Dermis microvascular lymphatic vessel endothelial cell (primary cell): ENCODE measurements around the gene MRPL43. TPM values are rescaled to one million over a fixed set of nuclear protein-coding genes. Genes with fewer than 3 reads are reported as not detected.
"Not testable (repeated sequence)": the region's sequence is repeated elsewhere in the genome, so short reads cannot be mapped to it uniquely, and the experiment has no call there.

Source experiments
- DNase-seq, 2 donors: peaks; one replicate each; pipeline versions ENCODE4 v3.0.0 to v3.0.0-alpha.2; 2010; ENCODE audit warnings: low read depth in 2 of 2
- total RNA-seq: library from RNA; depleted of rRNA; stranded (reverse); fragments of >200 nt; gene quantifications from 2 replicates; pipeline ENCODE4 v1.2.1, GENCODE V29; 2014

The MRPL43 gene
- total RNA-seq, 1 donor from 2014 or later: 51.2 TPM

- no peak for DNase-seq
Measured at GRCh38 chr10:100983868-100984671, 3.2 kb downstream of the MRPL43 start.

GRCh38 chr10:100982916-100983830 lies 4.1 kb downstream of the MRPL43 start:
- DNase-seq: no peak

DNA sequence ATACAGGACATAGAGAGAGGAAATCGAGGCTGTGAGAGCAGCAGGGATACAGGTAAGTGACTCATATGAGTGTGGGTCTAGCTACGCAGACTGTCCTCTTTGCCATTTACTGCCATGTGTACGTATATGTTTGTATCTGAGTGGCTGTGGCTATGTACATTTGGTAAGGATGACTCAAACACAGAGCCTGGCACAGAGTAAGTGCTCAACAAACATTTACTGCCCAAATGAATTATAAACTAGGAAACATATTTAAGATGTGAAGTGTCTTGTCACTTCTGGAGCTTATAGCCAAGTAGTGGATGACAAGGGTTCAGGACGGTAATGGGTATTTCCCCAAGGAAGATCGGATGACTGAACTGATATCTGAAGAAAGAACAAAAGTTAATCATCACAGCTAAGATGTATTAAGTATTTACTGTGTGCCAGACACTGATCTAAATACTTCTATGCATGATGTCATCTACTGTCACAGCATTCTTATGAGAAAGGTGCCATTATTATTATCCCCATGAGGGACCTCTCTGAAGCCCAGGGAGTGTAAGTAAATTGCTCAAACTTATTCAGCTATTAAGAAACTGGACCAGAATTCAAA lies 6.0 kb downstream of the MRPL43 start:
- no peak for DNase-seq

GRCh38 chr10:100980711-100981110 lies 6.6 kb downstream of the MRPL43 start:
- no peak for DNase-seq

- no peak for DNase-seq
Measured at GRCh38 chr10:100980311-100980710, 7.0 kb downstream of the MRPL43 start.

DNA sequence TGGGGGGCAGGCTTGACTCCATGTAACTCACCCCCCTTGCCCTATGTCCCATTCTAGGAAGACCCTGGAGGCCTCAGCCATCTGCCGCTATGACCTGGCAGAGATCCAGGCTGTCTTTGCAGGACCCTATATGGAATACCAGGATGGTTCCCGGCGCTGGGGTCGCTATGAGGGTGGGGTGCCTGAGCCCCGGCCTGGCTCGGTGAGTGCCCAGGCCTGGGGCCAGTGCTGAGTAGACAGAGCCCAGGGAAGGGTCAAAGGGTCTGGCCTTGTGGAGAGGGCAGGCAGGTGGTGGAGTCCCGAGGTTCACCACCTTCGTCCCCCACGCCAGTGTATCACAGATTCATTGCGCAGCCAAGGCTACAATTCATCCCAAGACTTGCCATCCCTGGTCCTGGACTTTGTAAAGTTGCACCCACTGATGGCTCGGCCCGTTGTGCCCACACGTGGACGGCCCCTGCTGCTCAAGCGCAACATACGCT lies 7.5 kb downstream of the MRPL43 start:
- no peak for DNase-seq

DNA sequence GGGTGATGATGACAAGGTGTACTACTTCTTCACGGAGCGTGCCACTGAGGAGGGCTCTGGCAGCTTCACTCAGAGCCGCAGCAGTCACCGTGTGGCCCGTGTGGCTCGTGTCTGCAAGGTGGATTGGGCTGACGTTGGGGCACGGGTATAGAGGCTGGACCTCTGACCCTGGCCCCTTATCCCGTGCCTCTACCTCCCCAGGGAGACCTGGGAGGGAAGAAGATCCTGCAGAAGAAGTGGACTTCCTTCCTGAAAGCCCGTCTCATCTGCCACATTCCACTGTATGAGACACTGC lies 8.4 kb downstream of the MRPL43 start:
- DNase-seq: no peak

DNA sequence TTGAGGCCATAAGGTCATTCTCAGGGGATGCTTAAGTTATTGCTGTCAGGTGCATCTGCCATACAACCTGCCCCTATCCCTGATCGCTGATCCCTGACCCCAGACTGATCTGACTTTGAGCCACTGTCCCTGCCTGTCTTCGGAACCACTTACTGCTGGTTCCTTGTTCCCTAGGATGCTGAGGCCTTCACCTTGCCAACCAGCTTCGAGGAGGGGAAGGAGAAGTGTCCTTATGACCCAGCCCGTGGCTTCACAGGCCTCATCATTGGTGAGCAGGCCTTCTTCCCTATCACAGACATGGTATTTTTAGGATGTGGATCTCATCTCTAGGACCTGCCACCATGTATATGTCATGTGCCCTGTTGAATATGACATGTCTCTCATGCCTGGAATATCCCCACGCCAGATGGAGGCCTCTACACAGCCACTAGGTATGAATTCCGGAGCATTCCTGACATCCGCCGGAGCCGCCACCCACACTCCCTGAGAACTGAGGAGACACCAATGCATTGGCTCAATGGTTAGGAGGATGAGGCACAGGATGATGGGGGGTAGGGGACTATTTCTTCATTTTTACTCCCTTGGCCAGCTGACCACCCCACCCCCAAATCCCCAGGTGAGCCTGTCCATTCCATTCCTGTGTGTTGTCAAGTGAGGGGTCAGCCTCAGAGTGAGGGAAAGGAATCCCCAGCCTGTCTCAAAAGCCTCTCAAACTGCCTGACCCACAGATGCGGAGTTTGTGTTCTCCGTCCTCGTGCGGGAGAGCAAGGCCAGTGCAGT lies 9.0 kb downstream of the MRPL43 start:
- no peak for DNase-seq

- no peak for DNase-seq
Measured at GRCh38 chr10:100977436-100977835, 9.9 kb downstream of the MRPL43 start.

DNA sequence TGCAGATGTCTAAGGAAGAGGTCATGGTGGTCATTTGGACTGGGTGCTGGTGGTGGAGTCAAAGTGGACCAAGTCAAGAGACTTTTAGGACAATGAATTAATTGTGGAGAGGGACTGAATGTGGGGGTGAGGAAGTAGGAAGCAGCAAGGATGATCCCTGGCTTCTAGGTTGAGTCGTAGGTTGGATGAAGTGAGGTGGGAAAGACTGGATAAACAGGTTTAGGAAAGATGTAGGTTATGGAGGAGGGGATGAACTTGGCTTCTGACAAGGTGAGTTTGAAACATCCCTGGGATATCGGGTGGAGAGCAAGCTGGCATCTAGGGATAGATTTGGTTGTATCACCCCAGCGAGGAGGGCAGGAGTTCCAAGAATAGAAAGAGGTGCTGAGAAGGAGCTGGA lies 10.4 kb downstream of the MRPL43 start:
- no peak for DNase-seq

GRCh38 chr10:100975397-100975796 lies 11.9 kb downstream of the MRPL43 start:
- DNase-seq: not testable (repeated sequence)

- no peak for DNase-seq
Measured at GRCh38 chr10:100972904-100973535, 14.3 kb downstream of the MRPL43 start.

- DNase-seq: no peak
Measured at GRCh38 chr10:100972115-100972903, 15.0 kb downstream of the MRPL43 start.

DNA sequence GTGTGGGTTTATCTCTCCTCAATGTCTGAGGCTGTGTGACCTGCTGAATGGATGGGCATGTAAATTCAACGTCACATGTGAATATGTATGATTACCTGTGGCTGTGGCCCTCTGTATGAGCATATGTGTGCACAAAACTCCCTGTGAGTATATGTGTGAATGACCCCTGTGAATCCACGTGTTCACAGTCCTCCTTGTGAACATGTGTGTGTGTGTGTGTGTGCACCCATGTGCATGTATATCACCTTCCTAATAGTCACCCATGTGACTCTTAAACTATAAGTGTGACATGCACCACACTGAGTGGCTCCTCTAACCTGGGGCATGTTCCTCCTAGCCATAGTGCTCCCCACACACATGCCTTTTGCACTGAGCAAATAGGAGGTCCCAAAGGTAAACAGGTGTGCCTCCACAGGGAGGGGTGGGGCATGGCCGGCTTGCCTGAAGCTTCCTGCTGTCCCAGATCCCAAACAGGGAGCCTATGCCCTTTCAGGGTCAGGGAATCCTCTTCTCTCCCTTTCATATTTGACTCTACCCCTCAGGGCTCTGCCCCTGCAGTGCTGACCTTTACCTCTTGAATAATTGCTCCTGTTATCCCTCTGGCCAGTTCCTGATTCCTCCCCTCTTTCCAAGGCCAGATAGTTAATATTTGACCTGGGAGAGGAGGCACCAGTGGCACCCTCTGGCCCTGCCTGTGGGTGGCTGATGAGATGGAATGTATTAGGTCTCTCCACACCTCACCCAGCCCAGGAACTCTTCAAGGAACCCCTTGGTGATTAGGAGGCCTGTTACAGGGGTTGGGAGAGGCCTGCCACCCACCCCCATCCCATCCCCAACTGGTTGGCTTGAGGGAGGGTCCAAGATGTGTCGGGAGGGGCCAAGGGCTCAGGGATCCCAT lies 16.1 kb downstream of the MRPL43 start:
- DNase-seq: no peak

DNA sequence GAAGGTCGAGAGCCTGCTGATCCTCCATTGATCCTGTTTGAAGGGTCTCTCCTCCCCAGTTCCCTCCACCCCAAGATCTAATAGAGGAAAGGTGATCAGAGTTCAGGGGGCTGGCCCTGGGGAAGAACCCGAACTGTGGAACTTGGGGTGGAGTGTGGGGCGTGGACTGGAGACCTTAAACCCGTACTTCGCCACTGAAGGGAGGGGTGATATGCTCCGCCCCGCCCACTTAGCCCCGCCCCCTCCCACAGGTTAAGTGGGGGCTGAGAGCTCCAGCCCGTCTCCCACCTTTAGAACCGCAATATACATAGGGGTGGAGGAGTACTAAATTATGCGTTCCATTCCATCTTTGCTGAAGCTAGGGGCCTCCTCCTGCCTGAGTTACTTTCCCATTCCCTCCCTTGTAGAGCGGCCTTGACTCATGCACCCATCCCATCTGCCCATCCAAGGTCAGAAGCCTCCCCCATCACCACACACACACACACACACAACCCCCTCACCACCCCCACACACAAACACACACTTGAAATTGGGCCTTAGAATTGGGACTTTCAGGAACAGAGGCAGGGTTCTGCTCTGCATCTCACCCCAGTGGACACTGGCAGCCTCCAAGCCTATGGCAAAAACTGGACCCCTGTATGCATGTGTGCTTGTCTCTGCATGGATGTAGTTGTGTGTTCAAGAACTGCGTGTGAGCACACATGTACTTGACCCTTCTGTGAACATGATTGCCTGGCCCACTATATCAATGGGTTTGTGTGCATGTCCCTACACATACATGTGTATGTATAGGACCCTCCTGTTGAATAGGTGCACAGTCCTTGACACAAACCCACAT lies 17.0 kb downstream of the MRPL43 start:
- DNase-seq: no peak

DNA sequence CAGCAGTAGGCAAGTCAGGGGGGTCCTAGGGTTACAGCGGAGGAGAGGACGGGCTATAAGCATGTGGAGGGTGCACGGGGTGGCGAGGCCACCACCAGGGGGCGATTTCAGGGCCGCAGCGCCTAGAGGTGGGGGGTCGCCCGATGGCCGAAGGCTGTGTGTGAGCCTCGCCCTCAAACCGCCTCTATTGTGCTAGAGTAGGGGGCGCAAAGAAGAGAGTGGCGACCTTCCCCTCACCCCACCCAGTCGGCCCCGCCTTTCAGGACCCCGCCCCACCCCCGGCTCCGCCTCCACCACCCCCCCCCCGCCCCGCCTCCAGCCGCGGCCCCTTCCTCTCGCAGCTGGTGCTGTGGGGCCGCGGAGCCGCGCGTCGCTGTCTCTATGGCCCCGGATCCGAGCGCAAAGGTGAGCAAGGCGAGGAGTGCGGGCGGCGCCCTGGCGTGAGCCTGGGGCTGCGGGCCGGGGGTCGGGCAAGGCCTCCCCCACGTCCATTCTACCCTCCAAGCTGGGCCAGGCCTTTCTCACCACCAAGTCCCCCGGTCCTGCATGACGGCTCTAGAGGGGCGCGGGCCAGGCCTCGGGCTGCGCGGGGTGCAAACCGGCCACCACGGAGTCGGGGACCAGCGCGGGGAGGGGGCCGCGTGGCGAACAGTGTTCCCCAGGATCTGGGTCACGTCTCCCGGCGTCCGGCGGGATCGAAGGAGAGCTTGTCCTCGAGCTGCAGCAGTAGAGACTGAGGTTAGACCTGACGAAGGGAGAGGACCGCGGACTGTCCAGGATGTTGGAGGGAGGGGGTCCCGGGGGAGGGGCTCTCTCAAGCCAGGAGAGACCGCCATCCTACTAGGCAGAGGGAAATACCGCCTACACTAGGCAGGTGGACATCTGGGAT lies 17.9 kb downstream of the MRPL43 start, which contains the start of gene SEMA4G:
Gene SEMA4G, plus strand, starts transcription at position 318 of the 889 bp plus-strand sequence. CDS start 3,409 bp downstream, outside the sequence.
- peak in 1 of 2 donors; percentile 46 for DNase-seq

GRCh38 chr10:100968863-100969186 lies 18.5 kb downstream of the MRPL43 start:
- no peak for DNase-seq
